Astrocyte of the spinal cord (primary cell): ENCODE measurements around the gene CDH12.

ENCODE experiments used
- DNase-seq: peaks from one replicate; pipeline ENCODE4 v3.0.0; 2011; ENCODE audit warnings: low read depth, low spot score
- H3K4me3 ChIP-seq: 2 replicates; pipeline ENCODE4 v1.5.1; 2011; ENCODE audit warnings: low read depth, mild to moderate bottlenecking, low read length, moderate library complexity
- in situ Hi-C: cut with HindIII; loops from 2 replicates; pipeline ENCODE4 v1.10.0; 2017; ENCODE audit warnings: low sequenced_read_pairs
- TF ChIP-seq, protein P1 (sequence below): IDR thresholded peaks from 2 replicates; pipeline ENCODE4 v1.5.1; 2012; ENCODE audit warnings: low read depth, mild to moderate bottlenecking, low read length, inconsistent platforms

Gene CDH12

DNA sequence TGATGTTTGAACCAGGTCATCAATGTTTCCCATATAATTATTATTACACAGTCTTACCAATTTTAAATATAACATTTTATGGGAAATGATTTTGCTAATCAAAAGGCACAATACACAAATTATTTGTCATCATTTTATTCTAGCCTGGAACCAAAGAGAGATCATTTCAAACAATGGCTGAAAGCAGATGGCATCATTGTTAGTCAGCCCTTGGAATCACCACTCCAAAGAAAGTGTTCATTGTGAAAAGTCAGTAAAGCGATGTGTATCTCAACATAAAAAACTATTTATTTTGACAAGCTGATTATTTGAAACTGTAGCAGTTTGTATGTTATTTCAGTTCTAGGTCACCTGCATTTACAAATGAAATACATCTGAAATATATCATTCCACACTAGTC lies 1068.7 kb downstream of the CDH12 start:
- in situ Hi-C loops: no loop called here
- no peak for DNase-seq
- no peak overlapping the region for H3K4me3 ChIP-seq
- TF ChIP-seq, protein P1, sequence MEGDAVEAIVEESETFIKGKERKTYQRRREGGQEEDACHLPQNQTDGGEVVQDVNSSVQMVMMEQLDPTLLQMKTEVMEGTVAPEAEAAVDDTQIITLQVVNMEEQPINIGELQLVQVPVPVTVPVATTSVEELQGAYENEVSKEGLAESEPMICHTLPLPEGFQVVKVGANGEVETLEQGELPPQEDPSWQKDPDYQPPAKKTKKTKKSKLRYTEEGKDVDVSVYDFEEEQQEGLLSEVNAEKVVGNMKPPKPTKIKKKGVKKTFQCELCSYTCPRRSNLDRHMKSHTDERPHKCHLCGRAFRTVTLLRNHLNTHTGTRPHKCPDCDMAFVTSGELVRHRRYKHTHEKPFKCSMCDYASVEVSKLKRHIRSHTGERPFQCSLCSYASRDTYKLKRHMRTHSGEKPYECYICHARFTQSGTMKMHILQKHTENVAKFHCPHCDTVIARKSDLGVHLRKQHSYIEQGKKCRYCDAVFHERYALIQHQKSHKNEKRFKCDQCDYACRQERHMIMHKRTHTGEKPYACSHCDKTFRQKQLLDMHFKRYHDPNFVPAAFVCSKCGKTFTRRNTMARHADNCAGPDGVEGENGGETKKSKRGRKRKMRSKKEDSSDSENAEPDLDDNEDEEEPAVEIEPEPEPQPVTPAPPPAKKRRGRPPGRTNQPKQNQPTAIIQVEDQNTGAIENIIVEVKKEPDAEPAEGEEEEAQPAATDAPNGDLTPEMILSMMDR: no peak

DNA sequence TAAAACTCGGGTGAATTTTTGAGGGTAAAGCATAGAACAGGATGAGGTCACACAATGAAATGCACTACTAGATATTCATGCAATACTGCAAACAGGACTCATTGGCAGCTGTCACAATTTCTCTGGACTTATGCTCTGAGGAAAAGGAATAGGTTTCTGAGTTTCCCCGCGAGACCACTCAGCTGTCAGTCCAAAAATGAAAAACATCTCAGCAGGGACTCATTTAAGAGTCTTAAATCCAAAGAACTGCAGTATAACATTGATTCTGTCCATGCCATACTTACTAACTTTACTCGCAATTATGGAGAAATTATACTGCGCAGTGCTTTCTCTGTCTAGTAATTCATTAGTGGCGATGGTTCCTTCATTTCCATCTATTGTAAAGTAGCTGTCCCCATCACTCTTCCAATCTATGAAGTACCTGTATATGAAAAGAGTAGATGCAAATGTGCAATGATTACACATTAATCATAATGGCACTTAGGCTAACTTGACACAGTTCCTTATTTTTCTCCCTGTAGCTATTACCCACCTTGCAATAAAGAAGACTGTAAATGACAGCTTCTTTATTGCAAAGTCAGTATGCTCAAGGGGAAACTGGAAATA lies 1070.0 kb downstream of the CDH12 start:
- DNase-seq: no peak
- in situ Hi-C loops: no loop called here
- TF ChIP-seq, protein P1: no peak
- no peak overlapping the region for H3K4me3 ChIP-seq

DNA sequence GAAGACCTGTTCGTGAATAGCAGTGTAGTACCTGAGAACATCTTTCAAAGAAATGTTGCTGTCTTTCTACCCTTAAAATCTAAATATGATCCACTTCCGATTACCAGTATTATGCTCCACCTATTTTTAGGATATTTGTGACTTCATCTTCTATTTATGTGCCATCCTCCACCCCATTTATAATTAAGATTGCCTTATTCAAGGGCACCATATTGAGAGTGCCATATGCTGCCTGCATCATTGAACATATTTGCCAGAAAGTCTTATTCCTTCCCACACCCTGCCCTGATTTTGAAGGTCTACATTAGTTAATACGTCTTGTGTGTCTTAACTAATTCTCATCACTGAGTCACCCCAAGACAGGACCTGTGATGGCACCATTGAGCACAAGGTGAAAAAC lies 1076.7 kb downstream of the CDH12 start:
- in situ Hi-C loops: no loop called here

DNA sequence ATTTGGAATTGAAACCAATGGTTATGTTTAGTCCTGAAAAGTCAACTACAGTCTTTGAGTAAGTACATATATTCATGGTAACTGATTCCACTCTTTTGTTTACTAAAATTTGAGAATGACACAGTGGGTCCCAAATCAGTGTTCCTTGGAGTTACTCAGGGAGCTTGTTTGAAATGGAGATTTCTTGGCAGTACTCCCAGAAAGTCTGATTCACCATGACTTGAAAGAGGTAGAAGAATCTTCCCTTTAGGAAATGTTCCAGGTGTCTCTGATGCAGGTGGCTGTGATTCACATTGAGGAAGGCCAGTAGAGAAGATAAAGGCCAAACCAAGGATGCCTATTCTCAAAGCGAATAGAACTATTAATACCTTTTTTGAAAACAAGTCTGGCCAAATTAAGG lies 1078.3 kb downstream of the CDH12 start:
- in situ Hi-C loops: no loop called here
- H3K4me3 ChIP-seq: no peak overlapping the region
- peak; percentile 55 for DNase-seq
- TF ChIP-seq, protein P1: no peak

More for the DNA sequence above, 1076.7 kb downstream of the CDH12 start:
- DNase-seq: no peak
- TF ChIP-seq, protein P1: no peak
- no peak overlapping the region for H3K4me3 ChIP-seq

DNA sequence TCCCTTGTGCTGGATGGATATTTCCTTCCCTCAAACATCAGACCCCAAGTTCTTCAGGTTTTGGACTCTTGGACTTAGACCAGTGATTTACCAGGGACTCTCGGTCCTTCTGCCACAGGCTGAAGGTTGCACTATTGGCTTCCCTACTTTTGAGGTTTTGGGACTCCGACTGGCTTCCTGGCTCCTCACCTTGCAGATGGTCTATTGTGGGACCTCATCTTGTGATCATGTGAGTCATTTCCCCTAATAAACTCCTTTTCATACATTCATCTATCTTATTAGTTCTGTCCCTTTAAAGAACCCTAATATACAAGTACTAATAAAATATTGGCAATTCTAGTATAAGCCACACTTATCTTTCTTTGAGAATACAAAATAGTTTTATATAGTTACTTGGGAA lies 1078.9 kb downstream of the CDH12 start:
- in situ Hi-C loops: no loop called here

DNA sequence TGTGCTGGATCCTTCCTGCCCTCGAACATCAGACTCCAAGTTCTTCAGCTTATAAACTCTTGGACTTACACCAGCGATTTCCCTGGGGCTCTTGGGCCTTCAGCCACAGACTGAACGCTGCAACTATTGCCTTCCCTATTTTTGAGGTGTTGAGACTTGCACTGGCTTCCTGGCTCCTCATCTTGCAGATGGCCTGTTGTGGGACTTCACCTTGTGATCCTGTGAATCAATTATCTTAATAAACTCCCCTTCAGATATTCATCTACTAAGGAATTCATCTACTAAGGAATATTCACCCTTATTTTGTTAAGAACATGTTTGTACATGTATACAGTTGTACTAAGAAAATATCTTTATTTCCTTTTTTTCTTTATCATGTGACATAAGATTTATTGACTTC lies 1079.7 kb downstream of the CDH12 start:
- H3K4me3 ChIP-seq: no peak overlapping the region
- TF ChIP-seq, protein P1: no peak
- in situ Hi-C loops: no loop called here
- no peak for DNase-seq

More for the DNA sequence above, 1078.9 kb downstream of the CDH12 start:
- no peak overlapping the region for H3K4me3 ChIP-seq
- DNase-seq: no peak
- TF ChIP-seq, protein P1: no peak
